COLO829 (cell line): Measurements from ENCODE around the gene ZBTB40.

ENCODE experiments used
- DNase-seq: peaks from one replicate; pipeline ENCODE4 v3.0.0; 2012; ENCODE audit warnings: low spot score

ZBTB40 gene

DNA sequence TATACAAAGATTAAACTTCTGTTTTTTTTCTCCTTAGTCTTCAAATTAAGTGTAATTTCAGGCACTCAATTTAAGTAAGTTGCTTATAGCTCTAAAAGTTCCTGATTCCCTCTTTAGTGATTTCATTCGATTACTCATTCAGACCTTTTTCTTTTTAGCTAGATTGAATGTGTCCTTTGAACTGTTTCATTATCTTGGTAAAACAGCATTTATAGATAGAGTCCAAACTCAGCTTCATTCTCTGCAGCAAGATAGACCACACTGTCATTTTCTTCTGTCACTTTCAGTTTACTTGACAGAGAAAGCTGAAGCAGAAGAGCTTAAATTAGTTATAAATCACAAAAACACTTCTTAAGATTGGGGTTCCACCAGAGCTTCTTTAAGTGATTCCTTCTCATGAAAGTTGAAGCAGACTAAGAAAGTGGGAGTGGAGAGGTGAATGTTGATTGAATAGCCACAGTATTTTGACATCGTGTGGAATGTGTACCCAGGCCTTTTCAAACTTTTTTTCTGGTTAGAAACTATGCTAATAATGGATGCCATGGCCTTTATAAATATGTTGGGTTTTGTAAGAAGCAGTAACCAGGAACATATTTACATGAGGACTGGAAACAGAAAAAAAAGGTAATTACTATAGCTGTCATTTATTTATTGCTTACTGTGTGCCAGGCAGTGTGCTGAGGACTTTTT, 52.2 kb downstream of the ZBTB40 start:
- no peak for DNase-seq

- DNase-seq: no peak
Observed at GRCh38 chr1:22506130-22506692, 54.6 kb downstream of the ZBTB40 start.

DNA sequence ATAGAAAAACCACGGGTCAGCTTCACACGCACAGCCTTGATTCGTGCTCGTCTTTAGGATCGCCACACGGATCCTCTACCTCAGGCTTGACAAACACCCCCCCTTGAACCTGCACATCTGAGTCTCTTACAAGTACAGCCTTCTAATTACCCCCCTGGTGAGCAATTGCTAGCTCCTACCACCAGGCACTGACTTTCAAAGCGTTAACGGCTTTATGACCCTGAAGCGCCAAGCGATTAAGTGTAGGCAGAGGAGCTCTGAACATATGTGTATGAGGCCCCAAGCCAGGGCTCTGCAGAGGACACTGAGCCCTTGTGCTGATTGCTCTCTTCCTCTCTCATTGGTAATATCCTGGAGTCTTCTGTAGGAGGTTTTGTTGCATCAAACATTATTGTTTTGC, 55.9 kb downstream of the ZBTB40 start:
- DNase-seq: no peak

GRCh38 chr1:22508329-22508728, 56.7 kb downstream of the ZBTB40 start:
- no peak for DNase-seq

DNA sequence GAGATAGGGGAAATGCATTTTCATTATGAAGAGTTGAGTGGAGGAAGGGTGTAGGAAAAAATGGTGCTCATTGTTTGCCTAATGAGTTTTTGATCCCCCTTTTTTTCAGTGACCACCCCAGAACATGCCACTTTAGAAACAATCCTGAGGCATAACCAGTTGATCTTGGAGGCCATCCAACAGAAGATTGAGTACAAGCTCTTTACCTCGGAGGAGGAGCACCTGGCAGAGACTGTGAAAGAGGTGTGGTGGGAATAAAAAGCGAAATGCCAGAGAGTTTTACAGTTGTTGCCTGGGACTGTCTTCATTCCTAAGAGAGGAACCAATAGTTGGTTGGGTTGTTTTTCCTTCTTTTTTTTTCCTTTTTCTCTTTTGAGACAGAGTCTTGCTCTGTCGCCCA, 57.3 kb downstream of the ZBTB40 start:
- no peak for DNase-seq

- no peak for DNase-seq
Observed at GRCh38 chr1:22509815-22510214, 58.2 kb downstream of the ZBTB40 start.

DNA sequence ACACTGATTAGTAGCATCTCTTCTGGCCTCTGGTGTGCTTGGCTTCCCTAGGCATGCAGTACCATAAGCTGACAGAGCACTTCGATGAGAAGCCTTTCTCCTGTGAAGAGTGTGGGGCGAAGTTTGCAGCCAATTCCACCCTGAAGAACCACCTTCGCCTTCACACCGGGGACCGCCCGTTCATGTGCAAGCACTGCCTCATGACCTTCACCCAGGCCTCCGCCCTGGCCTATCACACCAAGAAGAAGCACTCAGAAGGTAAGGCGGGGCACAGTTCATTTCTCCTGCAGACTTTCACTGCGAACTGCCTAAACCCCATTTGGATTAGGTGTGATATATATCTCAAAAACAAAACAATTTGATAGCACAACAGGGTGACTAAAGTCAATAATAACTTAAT, 61.2 kb downstream of the ZBTB40 start:
- DNase-seq: no peak

DNA sequence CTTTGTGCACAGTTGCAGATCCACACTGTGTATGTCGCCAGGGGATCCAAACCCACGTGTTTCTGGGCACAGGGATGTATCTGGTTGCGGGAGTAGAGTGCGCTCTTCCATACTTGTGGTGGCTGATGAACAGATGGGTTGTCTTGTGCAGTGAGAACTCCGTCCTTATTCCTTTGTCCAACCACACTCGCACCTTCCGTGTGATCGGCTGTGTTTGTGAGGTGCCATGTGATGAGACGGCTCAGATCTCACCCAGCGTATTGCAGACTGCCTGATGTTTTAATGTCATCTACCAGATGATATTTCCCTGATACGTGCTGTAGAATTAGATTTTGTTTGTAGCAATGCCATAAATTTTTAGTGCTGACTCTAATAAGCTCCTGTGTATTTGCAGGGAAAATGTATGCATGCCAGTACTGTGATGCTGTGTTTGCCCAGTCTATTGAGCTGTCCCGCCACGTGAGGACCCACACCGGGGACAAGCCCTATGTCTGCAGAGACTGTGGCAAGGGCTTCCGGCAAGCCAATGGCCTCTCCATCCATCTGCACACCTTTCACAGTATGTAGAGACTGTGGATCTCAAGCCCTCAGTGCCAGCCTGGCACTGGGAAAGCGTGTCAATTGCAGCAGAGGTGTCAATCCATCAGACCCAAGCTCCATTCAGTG, 65.4 kb downstream of the ZBTB40 start:
- no peak for DNase-seq

GRCh38 chr1:22517956-22518355, 66.3 kb downstream of the ZBTB40 start:
- DNase-seq: no peak

GRCh38 chr1:22518379-22518778, 66.7 kb downstream of the ZBTB40 start:
- DNase-seq: no peak

DNA sequence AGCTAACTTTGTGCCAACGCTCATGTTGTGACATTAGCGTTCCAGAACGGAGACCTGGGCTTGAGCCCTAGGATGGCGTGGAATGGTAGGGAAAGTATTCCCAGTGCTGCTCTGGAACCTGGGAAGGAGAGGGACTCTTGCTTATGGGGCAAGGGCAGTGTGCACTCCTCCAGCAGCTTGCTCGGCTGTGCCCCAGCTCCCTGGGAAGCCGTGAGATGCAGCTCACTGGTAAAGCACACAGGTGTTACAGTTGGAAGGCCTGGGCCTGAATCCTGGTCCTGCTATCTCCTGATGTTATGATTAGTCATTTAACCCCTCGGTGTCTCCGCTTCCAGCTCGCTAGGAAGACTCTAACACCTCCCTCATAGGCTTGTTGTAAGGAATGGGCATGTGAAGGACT, 69.2 kb downstream of the ZBTB40 start:
- DNase-seq: no peak

DNA sequence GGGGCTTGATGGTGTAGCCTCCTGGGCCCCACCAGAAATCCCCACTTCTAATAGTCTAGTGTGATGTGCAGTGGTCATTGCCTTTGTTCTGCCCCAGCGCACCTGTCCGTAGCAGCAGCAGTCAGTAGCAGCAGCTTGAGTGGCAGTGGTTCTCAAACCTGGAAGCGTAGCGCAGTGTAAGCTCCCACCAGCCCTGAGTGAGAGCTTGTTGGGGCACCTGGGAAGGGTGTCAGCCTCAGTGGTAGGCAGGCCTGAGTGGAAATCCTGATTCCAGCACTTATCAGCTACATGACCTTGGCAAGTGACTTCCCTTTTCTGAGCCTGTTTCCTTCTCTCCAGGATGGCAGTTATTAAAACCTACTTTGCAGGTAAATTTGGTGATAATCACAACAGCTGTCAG, 70.0 kb downstream of the ZBTB40 start:
- DNase-seq: no peak

- DNase-seq: no peak
Observed at GRCh38 chr1:22522221-22522743, 70.6 kb downstream of the ZBTB40 start.

GRCh38 chr1:22524481-22524880, 72.8 kb downstream of the ZBTB40 start:
- no peak for DNase-seq

- DNase-seq: no peak
Observed at GRCh38 chr1:22525211-22525610, 73.6 kb downstream of the ZBTB40 start.

DNA sequence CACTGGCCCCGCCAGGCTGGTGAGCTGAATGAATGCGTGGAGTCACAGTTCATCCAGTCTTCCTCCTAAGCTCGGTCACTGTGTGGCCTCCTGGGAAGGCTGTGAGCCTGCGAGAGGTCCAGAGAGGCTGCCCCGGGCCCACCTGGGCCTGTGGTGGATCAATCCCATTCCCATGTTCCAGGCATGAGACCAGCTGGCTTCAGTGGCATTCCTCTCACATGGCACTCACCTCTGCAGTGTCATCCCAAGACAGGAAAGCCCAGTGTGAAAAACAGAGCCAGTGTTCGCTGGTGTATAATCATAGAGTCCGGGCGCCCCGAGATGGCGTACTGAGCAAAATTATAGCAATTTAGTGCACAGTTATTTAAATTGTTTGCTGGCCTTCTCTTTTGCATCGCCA, 74.0 kb downstream of the ZBTB40 start:
- DNase-seq: no peak

- no peak for DNase-seq
Observed at GRCh38 chr1:22526098-22526497, 74.4 kb downstream of the ZBTB40 start.

GRCh38 chr1:22526677-22527076, 75.0 kb downstream of the ZBTB40 start:
- DNase-seq: no peak

DNA sequence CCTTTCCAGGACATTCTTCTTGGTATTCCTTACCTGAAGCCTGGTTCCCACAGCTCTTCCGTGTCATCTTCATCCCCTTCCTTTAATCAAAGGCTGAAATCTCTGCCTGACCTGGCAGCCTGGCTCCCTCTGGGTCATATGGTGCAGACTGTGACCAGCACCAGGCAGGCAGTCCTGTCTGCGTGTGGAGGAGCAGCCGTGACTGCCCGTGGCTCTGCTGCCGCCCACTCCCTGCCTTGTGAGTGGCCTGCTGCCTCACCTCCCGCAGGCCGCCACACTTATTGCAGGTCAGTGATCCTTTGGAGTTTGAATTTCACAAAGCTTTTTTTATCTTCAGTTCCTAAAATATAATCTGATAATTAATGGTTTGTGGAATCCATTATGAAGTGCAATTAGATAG, 75.5 kb downstream of the ZBTB40 start:
- no peak for DNase-seq

GRCh38 chr1:22527555-22528296, 76.1 kb downstream of the ZBTB40 start:
- no peak for DNase-seq

DNA sequence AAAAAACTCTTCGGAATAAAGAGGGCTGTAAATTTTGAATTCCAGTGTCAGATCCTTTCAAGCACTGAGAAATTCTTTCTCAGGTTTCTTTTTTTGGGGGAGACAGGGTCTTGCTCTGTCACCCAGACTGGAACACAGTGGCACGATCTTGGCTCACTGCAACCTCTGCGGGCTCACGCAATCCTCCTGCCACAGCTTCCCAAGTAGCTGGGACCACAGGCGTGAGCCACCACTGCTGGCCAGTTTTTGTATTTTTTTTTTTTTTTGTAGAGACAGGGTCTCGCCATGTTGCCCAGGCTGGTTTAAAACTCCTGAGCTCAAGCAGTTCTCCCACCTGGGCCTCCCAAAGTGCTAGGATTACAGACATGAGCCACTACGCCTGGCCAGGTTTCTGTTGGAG, 76.8 kb downstream of the ZBTB40 start:
- DNase-seq: no peak

GRCh38 chr1:22529901-22530621, 78.4 kb downstream of the ZBTB40 start:
- no peak for DNase-seq
